Activated CD4-positive, alpha-beta T cell treated with anti-CD3 and anti-CD28 coated beads for 48 hours (primary cell): ENCODE measurements around the gene ZBTB45.
"Not testable (repeated sequence)": the region's sequence is repeated elsewhere in the genome, so short reads cannot be mapped to it uniquely, and the experiment has no call there.

Source experiments
- DNase-seq: peaks from one replicate; pipeline ENCODE4 v3.0.0-alpha.2; 2020

The ZBTB45 gene

GRCh38 chr19:58474291-58474996 is 45.2 kb downstream of the ZBTB45 start:
- no peak for DNase-seq

DNA sequence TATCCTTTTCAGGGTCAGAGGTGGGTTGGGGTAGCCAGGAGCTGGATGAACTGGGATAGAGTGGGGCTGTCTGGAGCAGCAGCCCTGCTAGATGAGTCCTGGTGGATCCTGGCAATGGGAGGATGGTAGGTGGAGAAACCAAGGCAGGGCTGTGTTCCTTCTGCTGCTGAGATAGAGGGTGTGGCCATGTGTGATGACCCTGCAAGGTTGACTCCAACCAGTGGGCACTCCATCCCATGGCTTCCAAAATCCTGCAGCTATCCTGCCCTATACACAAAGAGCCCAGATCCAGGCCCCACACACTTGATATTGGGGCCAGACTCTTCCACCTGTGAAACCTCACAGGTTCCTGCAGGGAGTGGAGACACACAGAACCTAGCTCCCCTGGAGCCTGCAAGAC is 45.8 kb downstream of the ZBTB45 start:
- no peak for DNase-seq

DNA sequence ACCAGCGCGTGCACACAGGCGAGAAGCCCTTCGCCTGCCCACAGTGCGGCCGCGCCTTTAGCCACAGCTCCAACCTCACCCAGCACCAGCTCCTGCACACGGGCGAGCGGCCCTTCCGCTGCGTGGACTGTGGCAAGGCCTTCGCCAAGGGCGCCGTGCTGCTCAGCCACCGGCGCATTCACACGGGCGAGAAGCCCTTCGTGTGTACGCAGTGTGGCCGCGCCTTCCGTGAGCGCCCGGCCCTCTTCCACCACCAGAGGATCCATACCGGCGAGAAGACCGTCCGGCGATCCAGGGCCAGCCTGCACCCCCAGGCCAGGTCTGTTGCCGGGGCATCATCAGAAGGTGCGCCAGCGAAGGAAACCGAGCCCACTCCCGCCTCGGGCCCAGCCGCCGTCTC is 47.9 kb downstream of the ZBTB45 start:
- no peak for DNase-seq

DNA sequence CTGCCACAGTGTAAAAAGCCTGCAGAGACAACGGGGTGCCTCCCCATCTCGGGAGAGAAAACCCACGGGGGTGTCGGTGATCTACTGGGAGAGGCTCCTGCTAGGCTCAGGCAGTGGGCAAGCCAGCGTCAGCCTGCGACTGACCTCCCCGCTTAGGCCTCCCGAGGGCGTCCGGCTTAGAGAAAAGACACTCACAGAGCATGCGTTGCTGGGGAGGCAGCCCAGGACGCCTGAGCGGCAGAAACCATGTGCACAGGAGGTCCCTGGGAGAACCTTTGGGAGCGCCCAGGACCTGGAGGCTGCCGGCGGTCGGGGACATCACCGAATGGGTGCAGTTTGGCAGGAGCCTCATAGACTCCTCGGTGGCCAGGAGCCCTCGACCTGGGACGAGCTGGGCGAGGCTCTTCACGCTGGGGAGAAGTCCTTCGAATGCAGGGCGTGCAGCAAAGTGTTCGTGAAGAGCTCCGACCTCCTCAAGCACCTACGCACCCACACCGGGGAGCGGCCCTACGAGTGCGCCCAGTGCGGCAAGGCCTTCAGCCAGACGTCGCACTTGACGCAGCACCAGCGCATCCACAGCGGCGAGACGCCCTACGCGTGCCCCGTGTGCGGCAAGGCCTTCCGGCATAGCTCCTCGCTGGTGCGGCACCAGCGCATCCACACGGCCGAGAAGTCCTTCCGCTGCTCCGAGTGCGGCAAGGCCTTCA is 48.6 kb downstream of the ZBTB45 start:
- not testable (repeated sequence) for DNase-seq

DNA sequence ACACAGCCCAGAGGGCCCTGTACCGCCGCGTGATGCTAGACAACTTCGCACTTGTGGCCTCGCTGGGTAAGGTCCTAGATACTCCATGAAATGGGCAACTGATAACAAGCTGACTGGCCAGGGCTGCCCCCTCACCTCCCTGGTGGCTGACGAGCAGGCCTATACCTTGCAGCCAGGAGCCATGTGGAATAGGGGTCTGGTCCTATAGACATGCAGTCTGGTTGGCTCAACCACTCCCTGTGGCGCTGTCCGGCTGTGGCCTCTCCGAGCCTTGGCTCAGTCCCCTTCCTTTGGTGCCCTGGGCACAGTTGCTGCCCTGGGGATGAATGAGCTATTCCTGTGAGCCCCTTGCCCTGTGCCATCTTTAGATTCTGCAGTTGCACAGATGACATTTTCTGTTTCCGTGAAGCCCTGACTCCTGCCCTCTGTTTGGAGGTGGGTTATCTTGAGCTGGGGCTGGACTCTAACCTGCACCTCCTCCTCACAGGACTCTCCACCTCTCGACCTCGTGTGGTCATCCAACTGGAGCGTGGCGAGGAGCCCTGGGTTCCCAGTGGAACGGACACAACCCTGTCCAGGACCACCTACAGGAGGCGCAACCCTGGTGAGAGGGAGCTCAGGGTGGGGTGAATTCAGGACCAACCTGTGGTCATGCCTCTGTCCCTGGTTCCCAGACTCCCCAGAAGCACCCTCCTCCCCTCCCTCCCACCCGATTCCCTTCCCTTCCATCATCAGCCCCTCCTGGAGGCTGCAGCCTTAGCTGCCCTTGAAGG is 50.2 kb downstream of the ZBTB45 start:
- no peak for DNase-seq

GRCh38 chr19:58468216-58468839 is 51.3 kb downstream of the ZBTB45 start:
- DNase-seq: no peak

DNA sequence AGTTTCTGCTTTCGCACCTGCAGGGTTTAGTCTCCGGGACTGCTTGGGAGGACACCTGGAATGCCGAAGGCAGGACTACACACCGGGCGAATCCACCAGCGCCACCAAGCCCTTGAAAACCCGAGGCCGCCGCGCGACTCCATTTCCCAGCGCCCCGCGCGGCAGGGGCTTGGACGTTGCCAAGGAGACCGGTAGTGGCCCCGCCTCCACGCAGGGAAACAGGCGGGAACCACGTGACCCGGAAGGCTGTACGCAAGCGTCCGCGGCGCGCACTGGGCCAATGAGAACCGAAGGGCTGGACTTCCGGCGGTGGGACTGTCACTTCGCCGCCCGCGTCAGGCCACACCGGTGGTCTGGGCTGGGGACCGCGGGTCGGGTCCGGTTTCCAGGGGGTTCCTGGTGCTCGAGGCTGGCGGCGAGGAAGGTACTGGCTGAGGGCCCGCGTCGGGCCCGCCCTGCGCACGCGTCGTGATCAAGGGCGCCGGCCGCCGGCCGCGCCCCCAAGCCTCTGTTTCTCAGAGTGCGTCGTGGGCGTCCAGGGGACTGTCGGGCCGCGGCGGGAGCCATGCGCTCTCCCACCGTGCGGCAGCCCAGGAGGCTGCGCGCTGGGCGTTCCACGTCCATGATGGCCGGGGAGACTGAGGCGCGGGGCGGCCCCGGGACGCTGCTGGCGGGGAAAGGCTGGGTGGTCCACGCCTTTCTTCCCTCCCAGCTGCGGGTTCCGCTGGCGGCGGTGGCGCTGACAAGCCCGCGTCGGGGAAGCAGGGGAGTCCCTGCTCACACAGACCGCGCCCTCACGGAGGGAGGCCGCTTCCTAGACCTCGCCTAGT is 52.6 kb downstream of the ZBTB45 start, which contains the start of gene ZNF324:
TSS of gene ZNF324 (plus strand) at position 321 of the 830 bp plus-strand sequence. CDS start 2,106 bp downstream, outside the sequence.
- DNase-seq: peak; percentile 99

DNA sequence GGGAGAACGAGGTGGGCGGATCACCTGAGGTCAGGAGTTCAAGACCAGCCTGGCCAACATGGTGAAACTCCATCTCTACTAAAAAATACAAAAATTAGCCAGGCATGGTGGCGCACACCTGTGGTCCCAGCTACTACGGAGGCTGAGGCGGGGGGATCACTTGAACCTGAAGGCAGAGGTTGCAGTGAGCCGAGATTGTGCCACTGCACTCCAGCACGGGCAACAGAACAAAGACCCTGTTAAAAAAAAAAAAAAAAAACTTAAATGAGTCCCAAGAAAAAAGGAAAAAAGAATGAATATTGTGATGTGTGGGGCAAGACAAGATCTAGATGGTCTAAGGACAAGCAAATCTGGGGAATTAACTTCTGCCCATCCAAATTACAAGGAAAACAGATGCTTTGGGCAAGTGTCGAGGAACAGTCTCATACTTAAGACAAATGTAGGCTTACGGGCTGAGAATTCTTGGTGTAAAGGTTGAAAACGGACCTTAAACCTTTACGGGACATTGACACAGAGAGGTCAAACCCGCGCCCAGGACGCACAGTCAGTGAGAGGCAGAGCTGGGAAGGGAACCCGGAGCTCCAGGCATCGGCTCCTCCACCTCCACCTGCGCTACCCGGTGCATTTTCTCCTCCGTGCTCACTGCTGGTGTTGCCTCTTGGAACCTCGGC is 53.4 kb downstream of the ZBTB45 start:
- no peak for DNase-seq
